Measurements from ENCODE around the gene RFC4.
"Not testable (repeated sequence)": the region's sequence is repeated elsewhere in the genome, so short reads cannot be mapped to it uniquely, and the experiment has no call there.

Gene RFC4, protein sequence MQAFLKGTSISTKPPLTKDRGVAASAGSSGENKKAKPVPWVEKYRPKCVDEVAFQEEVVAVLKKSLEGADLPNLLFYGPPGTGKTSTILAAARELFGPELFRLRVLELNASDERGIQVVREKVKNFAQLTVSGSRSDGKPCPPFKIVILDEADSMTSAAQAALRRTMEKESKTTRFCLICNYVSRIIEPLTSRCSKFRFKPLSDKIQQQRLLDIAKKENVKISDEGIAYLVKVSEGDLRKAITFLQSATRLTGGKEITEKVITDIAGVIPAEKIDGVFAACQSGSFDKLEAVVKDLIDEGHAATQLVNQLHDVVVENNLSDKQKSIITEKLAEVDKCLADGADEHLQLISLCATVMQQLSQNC

DNA sequence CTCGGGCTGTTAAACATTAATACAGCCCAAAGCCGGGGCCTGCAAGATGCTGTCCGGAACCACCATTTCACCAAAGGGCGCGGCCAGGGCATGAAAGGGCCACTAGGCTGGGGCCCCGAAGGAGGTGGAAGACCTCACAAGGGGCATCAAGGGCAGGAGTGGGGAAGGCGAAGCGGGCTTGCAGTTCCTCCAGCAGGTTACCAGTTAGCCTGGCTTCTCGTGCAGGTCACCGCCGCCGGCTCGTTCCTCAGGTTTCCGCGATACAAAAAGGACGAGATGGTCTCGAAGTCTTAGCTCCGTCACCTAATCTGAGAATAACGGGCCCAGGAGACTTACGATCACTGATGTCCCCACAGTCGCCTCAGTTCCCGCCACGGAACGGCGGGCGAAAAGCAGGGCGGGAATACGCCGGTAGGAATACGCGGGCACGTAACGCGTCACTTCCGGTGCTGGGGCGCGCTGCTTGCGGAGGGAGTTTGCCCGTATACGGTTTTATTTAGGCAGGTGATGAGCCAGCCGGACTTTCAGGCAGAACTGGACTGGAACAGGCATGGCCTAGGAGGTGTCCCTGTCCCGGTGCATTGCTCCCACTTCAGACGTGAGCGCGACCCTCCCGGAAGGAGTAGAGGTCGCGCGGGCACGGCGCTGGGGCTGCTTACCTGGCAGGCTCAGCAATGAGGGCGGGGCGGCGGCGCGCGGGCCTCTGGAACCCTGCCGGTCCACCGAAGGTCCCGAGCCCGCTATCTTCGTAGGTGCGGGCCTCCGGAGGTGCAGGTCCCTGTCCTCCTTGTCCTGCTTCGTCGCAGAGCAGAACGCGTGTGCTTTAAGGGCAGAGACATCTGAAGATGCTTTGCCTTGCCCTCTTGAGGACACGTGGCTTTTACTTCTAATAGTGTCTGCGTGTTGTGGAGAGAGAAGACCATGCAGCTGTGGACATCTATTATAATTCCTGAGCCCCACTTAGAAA lies at the start of gene RFC4:
RFC4 (minus strand) TSS at position 394 of the 967 bp plus-strand sequence. CDS start 1,769 bp downstream, outside the sequence.
- DNase-seq: peak; percentile 93

GRCh38 chr3:186854954-186855353 lies 48.7 kb upstream of the RFC4 start:
- no peak for DNase-seq

DNA sequence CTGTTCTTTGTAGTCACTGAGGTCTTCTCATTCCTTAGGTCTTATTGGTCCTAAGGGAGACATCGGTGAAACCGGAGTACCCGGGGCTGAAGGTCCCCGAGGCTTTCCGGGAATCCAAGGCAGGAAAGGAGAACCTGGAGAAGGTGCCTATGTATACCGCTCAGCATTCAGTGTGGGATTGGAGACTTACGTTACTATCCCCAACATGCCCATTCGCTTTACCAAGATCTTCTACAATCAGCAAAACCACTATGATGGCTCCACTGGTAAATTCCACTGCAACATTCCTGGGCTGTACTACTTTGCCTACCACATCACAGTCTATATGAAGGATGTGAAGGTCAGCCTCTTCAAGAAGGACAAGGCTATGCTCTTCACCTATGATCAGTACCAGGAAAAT lies 47.9 kb upstream of the RFC4 start:
- no peak for DNase-seq

- no peak for DNase-seq
These were observed 46.7 kb upstream of the RFC4 start for GRCh38 chr3:186852994-186853393.

DNA sequence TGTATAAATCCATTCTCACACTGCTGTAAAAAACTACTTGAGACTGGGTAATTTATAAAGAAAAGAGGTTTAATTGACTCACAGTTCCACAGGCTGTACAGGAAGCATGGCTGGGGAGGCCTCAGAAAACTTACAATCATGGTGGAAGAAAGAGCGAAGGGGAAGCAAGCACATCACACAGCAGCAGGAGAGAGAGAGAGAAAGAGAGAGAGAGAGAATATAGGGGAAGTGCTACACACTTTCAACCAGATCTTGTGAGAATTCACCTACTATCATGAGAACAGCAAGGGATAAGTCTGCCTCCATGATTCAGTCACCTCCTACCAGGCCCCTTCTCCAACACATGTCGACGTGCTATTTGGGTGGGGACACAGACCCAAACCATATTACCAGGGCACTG lies 45.6 kb upstream of the RFC4 start:
- DNase-seq: not testable (repeated sequence)

DNA sequence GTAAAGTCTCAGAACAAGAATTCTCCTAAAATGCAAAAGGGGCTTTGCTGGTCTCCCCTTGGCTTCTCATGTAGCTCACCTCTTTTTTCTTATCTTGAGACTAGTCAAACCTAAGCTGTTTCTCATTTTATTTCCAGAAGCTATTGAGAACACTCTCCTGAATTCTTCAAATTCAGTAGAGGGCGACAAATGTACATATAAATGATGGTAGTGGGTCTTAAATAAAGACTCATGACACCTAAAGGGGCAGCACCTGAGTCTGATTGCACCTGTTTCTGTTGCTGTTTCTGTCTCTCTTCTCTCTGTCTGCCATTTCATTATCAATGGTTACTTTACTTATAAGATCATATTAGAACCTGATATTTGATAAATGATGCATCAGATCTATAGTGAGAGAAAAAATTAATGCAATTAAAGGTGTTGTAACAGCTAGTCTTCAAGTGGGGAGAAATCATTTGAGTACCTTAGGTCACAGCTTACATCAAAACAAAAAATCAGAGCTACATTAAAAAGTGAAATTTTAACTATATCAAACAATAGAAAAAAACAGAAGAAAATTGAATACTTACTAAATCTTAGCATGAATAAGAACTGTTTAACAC lies 43.2 kb upstream of the RFC4 start:
- DNase-seq: no peak

DNA sequence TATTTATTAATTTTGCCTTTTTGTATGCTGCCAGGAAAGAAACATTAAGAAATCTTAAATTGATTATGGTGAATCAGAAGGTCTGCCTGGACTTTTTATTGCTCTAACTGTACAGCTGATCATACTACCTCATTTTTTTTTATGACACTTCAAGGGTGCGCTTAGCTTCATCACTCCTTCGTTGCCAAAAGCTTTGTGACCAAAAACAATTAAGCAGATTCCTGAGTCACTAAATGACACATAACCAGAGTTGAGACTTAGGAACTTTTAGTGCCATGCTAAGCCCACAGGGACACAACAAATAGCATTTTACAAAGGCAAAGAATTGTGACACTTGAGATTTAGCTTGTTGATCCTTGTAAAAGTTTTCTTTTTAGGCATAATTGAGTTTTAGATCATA lies 41.2 kb upstream of the RFC4 start:
- no peak for DNase-seq

GRCh38 chr3:186845756-186846155 lies 39.5 kb upstream of the RFC4 start:
- no peak for DNase-seq

DNA sequence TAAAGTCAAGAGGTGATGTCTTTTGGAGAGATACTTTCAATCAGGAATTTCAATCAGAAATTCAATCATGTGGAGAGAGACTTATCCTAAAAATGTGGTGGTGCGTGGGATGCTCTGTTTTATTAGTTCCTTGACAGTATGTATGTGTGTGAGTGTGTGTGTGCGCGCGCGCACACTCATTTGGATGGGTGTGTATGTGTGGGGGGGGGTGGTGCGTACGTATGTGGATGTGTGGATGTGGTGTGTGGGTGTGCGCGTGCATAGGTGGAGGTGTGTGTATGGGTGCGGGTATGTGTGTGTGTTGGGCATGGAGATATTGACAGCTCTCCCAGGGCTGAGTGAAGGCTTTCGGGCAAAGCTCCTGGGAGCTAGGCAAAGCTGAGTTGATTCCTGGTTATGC lies 38.6 kb upstream of the RFC4 start:
- DNase-seq: no peak

GRCh38 chr3:186843039-186843432 lies 36.8 kb upstream of the RFC4 start:
- no peak for DNase-seq

DNA sequence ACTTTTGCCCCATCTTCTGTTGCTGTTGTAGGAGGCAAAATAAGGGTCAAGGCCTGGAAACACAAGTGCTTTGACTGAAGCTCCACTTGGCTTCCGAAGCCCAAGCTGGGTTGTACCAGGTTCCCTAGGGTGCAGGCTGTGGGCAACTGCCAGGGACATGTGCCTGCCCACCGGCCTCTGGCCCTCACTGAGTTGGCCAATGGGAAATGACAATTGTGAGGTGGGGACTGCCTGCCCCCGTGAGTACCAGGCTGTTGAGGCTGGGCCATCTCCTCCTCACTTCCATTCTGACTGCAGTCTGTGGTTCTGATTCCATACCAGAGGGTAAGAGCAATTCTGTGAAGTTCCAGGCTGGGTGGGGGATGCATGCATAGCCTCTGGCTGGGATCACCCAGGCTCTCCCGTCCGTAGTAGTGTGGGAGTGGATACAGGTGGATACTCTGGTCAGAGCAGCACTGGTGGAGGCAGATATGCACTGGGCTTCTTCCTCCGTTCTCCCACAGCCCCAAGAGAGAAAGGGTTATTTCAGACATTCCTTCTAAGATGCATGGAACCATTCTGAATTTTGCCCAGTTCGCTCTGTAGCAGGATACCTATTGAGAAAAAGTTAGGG lies 36.2 kb upstream of the RFC4 start, which contains the start of gene ADIPOQ:
ADIPOQ (plus strand) TSS at position 285 of the 613 bp plus-strand sequence. CDS start 10,349 bp downstream, outside the sequence.
- no peak for DNase-seq

- DNase-seq: no peak
These were observed 35.3 kb upstream of the RFC4 start for GRCh38 chr3:186841620-186842019.

- DNase-seq: no peak
These were observed 33.8 kb upstream of the RFC4 start for GRCh38 chr3:186839874-186840641.

DNA sequence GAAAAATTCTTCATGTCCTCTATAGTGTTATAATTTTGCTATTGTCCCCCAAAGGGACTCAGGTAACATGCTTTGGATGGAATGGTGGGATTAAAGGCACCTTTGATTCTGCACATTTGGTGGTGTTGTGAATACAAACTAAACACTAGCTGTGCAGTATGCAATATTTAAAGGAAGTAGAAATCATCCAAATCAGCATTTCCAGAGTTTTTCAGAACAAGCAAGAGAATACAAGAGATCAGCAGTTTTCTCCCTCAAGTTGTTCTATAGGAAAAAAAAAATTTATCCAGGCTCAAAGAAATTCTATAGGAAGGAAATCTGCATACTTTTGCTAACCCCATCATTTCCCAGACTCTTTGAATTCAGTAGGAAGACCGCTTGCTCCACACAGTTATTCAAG lies 26.0 kb upstream of the RFC4 start:
- no peak for DNase-seq

DNA sequence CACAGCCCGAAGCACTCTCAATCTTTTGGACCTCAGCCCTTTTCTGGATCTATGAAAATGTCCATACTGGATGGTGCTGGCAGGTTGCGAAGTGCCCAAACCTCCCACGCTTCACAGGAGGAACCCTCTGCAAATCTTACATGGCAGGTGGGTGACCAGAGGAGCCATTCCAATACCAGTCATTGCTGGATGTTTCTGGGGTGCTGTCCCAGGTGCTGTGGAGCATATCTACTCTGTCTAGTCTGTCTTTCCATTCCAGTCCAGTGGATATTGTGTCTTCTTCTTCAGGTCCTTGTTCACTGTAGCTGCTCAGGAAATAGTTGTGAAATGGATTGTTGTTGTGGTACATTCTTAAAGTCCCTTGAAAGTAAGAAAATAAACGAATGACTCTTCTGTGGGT lies 25.5 kb upstream of the RFC4 start:
- no peak for DNase-seq

GRCh38 chr3:186828340-186828739 lies 22.1 kb upstream of the RFC4 start:
- DNase-seq: no peak

DNA sequence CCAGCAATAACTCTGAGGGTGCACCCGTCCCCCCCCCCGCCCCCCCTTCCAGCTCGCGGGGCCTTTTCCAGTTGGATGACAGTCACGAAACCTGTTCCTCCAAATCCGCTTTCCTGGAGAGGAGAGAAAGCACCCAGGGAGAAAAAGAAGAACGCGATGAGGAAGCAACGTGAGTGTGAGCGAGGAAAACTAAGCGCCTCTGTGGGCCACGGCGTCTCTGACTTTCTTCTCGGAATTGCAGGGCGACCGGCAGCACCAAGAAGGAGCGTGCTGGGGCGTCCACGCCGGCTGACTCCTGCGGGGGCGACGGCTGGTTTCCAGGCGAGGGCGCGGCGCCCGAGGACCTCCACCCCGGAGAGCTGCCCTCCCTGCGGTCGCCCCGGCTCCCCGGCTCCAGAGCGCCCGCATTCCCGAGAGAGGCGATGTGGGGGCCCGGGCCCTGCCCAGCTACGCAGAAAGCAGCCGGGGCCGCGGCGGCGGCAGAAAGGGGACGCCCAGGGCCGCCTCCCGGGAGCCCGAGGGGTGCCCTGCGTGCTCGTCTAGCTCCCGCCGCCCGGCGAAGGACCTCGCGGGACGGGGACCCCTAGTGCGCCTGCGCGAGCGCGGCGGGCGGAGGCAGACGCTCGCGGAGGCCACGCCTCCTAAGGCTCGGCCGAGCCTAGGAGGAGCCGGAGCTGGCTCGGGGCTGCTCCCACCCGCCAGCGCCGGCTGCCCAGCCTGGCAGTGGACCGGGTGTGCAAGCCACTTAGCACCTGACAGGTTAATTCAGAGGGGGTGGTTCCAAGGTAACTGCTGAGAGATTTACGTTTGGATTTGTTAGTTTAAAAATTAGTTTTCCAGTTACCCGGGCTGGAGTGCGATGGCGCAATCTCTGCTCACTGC lies 20.9 kb upstream of the RFC4 start:
- DNase-seq: peak; percentile 85

GRCh38 chr3:186826410-186826975 lies 20.2 kb upstream of the RFC4 start:
- peak; percentile 48 for DNase-seq

DNA sequence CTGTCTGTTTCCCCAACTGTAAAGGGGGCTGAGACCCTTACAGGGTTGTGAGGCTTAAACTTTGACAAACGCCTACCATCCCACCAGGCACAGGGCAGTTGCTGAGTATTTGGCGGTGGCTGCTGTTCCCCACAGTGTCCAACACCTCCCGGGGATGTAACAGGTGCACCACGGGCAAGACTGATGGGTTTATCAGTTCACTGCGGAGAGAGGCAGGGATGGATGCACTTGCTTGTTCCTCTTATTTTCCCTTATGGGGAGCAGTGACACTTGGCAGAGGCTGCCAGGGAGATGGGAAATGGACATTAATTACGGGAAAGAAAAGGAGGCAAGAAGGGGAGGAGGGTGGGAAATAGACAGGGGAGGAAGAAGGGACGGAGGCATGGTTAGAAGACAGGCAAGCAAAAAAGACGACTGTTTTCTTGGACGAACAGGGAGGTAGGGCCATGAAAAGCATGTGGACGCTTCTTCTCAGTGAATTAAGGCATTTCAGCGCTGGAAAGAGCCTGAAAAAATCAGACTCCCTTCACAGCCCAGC lies 19.7 kb upstream of the RFC4 start:
- no peak for DNase-seq

- peak; percentile 70 for DNase-seq
These were observed 19.1 kb upstream of the RFC4 start for GRCh38 chr3:186825294-186825821.
